ENCODE data around the gene LIPC. TPM values are rescaled to one million over a fixed set of nuclear protein-coding genes. Genes with fewer than 3 reads are reported as not detected.

Gene LIPC
- total and polyA plus RNA-seq, 2 experiments from 2014 or later: not detected

- Mint-ChIP-seq H3K36me3 (ENCODE audit: low read depth) (no peaks in the 10 kb centered on the region), H3K4me1 (peaks cover 9% of the 10 kb centered on the region; the same call in 2 of the 3 replicates), H3K9me3 (no peaks in the 10 kb centered on the region), H3K27me3 (ENCODE audit: insufficient read depth, low read depth, poor library complexity) (peaks cover 4% of the 10 kb centered on the region), H3K4me3 (no peak overlapping the region), H3K27ac (no peak overlapping the region; the same call in 1 of the 2 replicates)
- no peaks in the 10 kb centered on the region for H4K20me1 ChIP-seq (replicated peaks; ENCODE audit: insufficient read depth)
- no peaks in the 10 kb centered on the region for H3K9me2 ChIP-seq (ENCODE audit: insufficient read depth)
- ATAC-seq (no peak; the same call in 1 of the 3 replicates), DNase-seq (ENCODE audit: low spot score) (no peak)
- H3K4me2 ChIP-seq: no peak overlapping the region
- H3K36me3 ChIP-seq (ENCODE audit: insufficient read depth): no peaks in the 10 kb centered on the region
- TF ChIP-seq ZNF114 (CRISPR knock-in tag; IDR thresholded peaks at IDR 0.05) (no peak), NANOG (IDR thresholded peaks at IDR 0.05; ENCODE audit: borderline replicate concordance) (no peak), POLR2AphosphoS5 (IDR thresholded peaks at IDR 0.05; ENCODE audit: low read depth) (no peak), EZH2 (IDR thresholded peaks at IDR 0.05; ENCODE audit: low read depth, unreplicated experiment) (no peak), EZH2phosphoT487 (IDR thresholded peaks at IDR 0.05; ENCODE audit: unreplicated experiment) (no peak), STAT1 (IDR thresholded peaks at IDR 0.05; ENCODE audit: unreplicated experiment) (no peak), ETS1 (IDR thresholded peaks at IDR 0.05) (no peak)
- no peaks in the 10 kb centered on the region for H3K27me3 ChIP-seq (ENCODE audit: insufficient read depth)
- 0 out of 2 replicates have a peak, but pooled peaks cover 4% of the 10 kb centered on the region for H3K4me1 ChIP-seq (ENCODE audit: insufficient read depth)
- no peak overlapping the region for H3K27ac ChIP-seq (ENCODE audit: low read depth)
- no peaks in the 10 kb centered on the region for H3K79me2 ChIP-seq (replicated peaks; ENCODE audit: insufficient read depth)
- no peak overlapping the region for H3K4me3 ChIP-seq
- H3F3A ChIP-seq (replicated peaks; ENCODE audit: low read depth): no peaks in the 10 kb centered on the region
- peak overlapping the region; percentile 47; the same call in 1 of the 2 replicates for H2AFZ ChIP-seq
Measured at GRCh38 chr15:58392611-58393161, 39.1 kb upstream of the LIPC start.

DNA sequence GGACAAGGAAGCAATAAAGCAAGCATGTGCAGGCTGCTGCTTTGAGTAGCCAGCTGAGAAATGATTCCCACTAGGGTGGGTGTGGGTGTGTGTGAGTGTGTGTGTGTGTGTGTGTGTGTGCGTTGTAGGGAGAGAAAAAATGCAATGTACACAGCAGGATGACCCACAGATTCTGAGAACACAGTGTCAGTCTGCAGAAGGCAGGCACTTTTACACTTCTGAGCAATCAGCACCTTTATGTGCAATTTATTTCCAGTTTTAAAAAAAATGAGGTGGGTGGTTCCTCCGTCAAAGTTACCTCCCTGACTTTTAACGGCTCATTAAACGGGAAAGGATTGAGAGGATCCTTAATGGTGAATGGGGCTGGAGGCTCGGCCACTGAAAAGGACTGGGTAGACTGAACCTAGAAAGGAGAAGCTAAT lies 38.5 kb upstream of the LIPC start:
- Mint-ChIP-seq H3K4me3 (no peak overlapping the region), H3K36me3 (ENCODE audit: low read depth) (no peaks in the 10 kb centered on the region), H3K27ac (no peak overlapping the region), H3K4me1 (peaks cover 12% of the 10 kb centered on the region; the same call in 2 of the 3 replicates), H3K9me3 (no peaks in the 10 kb centered on the region), H3K27me3 (ENCODE audit: insufficient read depth, low read depth, poor library complexity) (peaks cover 4% of the 10 kb centered on the region)
- DNase-seq (ENCODE audit: low spot score) (no peak), ATAC-seq (no peak)
- no peaks in the 10 kb centered on the region for H3K9me2 ChIP-seq (ENCODE audit: insufficient read depth)
- no peaks in the 10 kb centered on the region for H3K27me3 ChIP-seq (ENCODE audit: insufficient read depth)
- H3K79me2 ChIP-seq (replicated peaks; ENCODE audit: insufficient read depth): no peaks in the 10 kb centered on the region
- H3K4me2 ChIP-seq: no peak overlapping the region
- 0 out of 2 replicates have a peak, but pooled peaks cover 4% of the 10 kb centered on the region for H3K4me1 ChIP-seq (ENCODE audit: insufficient read depth)
- H3F3A ChIP-seq (replicated peaks; ENCODE audit: low read depth): no peaks in the 10 kb centered on the region
- no peaks in the 10 kb centered on the region for H4K20me1 ChIP-seq (replicated peaks; ENCODE audit: insufficient read depth)
- H3K27ac ChIP-seq (ENCODE audit: low read depth): no peak overlapping the region
- H2AFZ ChIP-seq: peak overlapping the region; percentile 47; the same call in 1 of the 2 replicates
- H3K4me3 ChIP-seq: no peak overlapping the region
- H3K36me3 ChIP-seq (ENCODE audit: insufficient read depth): no peaks in the 10 kb centered on the region
- TF ChIP-seq ZNF114 (CRISPR knock-in tag; IDR thresholded peaks at IDR 0.05) (no peak), ETS1 (IDR thresholded peaks at IDR 0.05) (no peak), EZH2 (IDR thresholded peaks at IDR 0.05; ENCODE audit: low read depth, unreplicated experiment) (no peak), JUNB (IDR thresholded peaks at IDR 0.05; ENCODE audit: unreplicated experiment) (no peak), STAT1 (IDR thresholded peaks at IDR 0.05; ENCODE audit: unreplicated experiment) (no peak), POLR2AphosphoS5 (IDR thresholded peaks at IDR 0.05; ENCODE audit: low read depth) (no peak), CTCF (conservative IDR thresholded peaks at IDR 0.05; ENCODE audit: low read depth in 2 of 2) (no peak), ZNF331 (CRISPR knock-in tag; IDR thresholded peaks at IDR 0.05; ENCODE audit: low read depth) (no peak), CREB1 (CRISPR knock-in tag; IDR thresholded peaks at IDR 0.05; ENCODE audit: low read depth) (no peak), NANOG (IDR thresholded peaks at IDR 0.05; ENCODE audit: borderline replicate concordance) (no peak), EZH2phosphoT487 (IDR thresholded peaks at IDR 0.05; ENCODE audit: unreplicated experiment) (no peak)
- TF ChIP-seq, protein P1, sequence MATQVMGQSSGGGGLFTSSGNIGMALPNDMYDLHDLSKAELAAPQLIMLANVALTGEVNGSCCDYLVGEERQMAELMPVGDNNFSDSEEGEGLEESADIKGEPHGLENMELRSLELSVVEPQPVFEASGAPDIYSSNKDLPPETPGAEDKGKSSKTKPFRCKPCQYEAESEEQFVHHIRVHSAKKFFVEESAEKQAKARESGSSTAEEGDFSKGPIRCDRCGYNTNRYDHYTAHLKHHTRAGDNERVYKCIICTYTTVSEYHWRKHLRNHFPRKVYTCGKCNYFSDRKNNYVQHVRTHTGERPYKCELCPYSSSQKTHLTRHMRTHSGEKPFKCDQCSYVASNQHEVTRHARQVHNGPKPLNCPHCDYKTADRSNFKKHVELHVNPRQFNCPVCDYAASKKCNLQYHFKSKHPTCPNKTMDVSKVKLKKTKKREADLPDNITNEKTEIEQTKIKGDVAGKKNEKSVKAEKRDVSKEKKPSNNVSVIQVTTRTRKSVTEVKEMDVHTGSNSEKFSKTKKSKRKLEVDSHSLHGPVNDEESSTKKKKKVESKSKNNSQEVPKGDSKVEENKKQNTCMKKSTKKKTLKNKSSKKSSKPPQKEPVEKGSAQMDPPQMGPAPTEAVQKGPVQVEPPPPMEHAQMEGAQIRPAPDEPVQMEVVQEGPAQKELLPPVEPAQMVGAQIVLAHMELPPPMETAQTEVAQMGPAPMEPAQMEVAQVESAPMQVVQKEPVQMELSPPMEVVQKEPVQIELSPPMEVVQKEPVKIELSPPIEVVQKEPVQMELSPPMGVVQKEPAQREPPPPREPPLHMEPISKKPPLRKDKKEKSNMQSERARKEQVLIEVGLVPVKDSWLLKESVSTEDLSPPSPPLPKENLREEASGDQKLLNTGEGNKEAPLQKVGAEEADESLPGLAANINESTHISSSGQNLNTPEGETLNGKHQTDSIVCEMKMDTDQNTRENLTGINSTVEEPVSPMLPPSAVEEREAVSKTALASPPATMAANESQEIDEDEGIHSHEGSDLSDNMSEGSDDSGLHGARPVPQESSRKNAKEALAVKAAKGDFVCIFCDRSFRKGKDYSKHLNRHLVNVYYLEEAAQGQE (IDR thresholded peaks at IDR 0.05; ENCODE audit: unreplicated experiment): no peak
